ENCODE measurements around the gene GTF2H2.
"Not testable (repeated sequence)": the region's sequence is repeated elsewhere in the genome, so short reads cannot be mapped to it uniquely, and the experiment has no call there.

The GTF2H2 gene

GRCh38 chr5:71067262-71067928 lies at the start of gene GTF2H2:
Gene GTF2H2 (minus strand): TSS chr5:71067676. CDS start chr5:71062763, 4,913 bp downstream.
- DNase-seq (ENCODE audit: low read depth, low spot score): not testable (repeated sequence)

GRCh38 chr5:71109730-71110275 lies 42.3 kb upstream of the GTF2H2 start:
- DNase-seq (ENCODE audit: low read depth, low spot score): not testable (repeated sequence)

DNA sequence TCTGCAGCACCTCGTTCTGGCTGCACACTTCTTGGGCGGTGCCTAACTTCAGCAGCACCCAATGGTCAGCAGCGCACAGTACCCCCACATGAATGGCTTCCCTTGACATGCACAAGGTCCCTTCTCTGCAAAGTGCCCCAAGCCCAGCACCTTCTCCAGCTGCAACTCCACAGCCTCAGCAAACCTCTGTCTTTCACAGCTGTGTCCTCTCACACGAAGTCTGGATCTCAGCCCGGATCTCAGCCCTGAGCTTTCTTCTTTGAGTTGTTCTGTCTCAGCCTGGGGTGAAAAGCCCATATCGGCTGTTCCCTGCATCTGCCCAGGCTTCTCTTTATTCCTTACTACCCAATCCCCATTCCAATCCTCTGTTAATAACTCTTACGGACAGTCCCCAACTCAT lies 32.5 kb upstream of the GTF2H2 start:
- not testable (repeated sequence) for DNase-seq (ENCODE audit: low read depth, low spot score)

DNA sequence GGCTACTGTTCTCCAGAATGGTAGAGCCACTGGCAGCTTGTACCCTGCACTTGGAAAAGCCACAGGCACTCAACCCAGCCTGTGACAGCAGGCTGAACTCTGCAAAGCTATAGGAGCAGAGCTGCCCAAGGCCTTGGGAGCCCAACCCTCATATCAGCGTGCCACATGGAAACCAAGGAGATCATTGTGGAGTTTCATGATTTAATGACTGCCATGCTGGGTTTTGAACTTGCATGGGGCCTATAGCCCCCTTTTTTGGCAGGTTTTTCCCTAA lies 30.4 kb upstream of the GTF2H2 start:
- not testable (repeated sequence) for DNase-seq (ENCODE audit: low read depth, low spot score)

DNA sequence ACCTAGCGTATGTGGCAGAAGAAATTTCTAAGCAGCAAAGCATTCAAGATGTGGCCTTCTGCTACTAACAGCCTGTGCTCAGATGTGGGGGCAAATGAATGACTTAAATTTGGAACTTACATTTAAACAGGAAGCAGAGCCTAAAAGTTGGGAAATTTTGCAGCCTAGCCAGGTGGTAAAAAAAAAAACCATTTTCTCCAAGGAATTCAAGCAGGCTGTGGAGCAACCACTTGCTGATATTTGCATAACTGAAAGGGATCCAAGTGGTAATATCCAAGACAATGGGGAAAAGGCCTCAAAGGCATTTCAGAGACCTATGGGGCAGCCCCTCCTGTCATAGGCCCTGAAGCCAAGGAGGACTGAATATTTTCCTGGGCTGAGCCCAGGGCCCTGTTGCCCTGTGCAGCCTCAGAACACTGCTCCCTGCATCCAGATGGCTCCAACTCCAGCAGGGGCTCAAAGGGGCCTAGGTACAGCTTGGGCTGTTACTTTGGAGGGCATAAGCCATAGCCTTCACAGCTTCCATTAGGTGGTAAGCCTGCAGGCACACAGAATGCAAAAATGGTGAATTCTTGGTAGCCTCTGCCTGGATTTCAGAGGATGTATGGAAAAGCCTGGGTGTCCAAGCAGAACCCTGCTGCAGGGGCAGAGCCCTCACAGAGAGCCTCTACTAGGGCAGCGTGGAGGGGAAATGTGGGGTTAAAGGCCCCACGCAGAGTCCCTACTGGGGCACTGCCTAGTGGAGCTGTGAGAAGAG lies 29.9 kb upstream of the GTF2H2 start:
- not testable (repeated sequence) for DNase-seq (ENCODE audit: low read depth, low spot score)

GRCh38 chr5:71089773-71090172 lies 22.3 kb upstream of the GTF2H2 start:
- DNase-seq (ENCODE audit: low read depth, low spot score): not testable (repeated sequence)

DNA sequence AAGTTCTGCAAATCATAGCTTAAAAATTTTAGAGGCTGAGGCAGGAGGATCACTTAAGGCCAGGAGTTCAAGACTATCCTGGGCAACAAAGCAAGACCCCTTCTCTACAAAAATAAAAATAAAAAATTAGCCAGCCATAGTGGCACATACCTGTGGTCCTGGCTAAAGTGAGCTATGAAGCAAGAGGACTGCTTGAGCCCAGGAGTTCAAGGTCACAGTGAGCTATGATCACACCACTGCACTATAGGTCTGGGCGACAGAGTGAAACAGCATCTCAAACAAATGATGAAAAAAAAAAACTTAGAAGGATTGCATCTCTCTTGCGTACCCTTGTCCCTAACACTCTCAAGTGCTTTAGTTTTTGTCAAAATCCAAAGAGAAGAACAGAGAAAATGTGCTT lies 21.3 kb upstream of the GTF2H2 start:
- not testable (repeated sequence) for DNase-seq (ENCODE audit: low read depth, low spot score)

DNA sequence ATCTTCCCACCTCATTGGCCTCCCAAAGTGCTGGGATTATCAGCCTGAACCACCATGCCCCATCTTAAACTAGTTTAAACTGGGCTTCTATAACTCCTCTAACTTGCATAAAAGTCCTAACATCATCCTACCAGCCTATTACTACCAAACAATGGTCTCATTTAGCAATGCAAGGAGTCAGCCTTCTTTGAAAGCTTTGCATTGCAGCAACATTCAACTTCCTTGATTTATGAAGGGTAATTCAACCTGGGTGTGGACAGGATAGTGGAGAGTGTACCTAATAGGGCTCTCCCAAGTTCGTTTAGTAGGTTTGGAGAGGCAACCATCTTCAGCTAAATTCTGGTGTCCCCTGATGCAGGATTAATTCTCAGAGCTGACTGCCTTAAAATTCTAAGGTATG lies 18.7 kb upstream of the GTF2H2 start:
- not testable (repeated sequence) for DNase-seq (ENCODE audit: low read depth, low spot score)

DNA sequence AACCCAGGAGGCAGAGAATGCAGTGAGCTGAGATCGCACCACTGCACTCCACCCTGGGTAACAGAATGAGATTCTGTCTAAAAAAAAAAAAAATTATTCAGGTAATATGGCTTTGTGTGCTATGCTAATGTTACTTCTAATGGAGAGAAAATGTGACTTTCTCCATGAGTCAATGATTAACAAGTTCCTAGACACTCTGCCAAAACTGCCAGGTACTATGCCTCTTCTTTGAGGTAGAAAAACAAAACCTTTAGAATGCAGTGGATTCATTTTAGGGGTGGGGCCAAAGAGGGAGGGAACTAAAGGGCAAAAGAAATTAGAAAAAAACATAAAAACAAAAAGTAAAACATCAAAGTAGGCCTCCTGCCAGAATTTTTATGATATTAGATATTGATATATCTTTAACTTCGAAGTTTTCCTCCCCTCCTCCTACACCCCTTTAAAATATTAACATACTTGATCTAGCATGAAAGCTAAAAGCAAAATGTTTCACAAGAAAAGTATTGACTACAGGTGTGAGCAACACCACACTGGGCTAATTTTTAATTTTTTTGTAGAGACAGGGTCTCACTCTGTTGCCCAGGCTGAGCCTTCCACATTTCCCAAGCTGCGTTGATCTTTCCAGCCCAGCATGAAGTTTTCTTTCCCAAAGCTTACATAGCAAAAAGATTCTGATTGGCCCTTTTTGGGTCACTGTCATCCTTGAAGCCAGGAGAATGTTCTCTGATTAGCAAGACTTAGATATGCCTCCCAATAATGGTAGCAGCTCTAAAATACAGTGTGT lies 17.0 kb upstream of the GTF2H2 start:
- DNase-seq (ENCODE audit: low read depth, low spot score): not testable (repeated sequence)

GRCh38 chr5:71082898-71083297 lies 15.4 kb upstream of the GTF2H2 start:
- not testable (repeated sequence) for DNase-seq (ENCODE audit: low read depth, low spot score)

DNA sequence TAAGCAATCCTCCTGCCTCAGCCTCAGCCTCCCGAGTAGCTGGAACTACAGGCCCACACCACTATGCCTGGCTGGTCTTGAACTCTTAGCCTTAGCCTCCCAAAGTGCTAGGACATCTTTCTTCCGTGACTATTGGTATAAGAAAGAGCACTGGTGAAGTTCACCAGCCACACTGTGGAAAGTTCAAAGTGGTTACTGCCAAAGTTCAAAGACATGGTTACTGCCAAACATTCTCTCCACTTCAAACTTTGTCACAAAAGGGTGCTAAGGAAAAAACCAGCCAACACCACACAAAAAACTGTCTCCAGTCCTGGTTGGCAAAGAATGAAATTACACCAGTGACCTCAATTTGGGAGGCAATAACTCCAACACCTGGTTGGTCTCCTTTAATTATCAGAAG lies 14.9 kb upstream of the GTF2H2 start:
- not testable (repeated sequence) for DNase-seq (ENCODE audit: low read depth, low spot score)

DNA sequence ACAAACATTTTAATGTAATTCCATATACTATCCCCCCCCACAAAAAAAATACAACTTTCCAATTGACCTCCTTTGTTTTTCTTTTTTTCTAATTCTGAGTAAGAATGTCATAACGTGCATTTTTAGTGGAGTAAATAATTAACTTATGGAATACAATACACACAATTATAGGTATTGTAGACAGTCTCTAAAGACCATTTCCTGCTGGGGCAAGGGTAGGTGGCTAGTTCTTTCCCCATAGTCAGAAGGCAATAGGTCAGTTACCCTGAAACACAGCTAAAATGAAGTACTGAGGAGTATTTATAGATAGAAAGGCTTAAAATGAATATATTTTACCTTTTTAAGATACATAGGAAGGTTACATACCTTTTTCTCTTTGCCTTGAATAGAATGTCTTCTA lies 6.2 kb downstream of the GTF2H2 start:
- not testable (repeated sequence) for DNase-seq (ENCODE audit: low read depth, low spot score)

DNA sequence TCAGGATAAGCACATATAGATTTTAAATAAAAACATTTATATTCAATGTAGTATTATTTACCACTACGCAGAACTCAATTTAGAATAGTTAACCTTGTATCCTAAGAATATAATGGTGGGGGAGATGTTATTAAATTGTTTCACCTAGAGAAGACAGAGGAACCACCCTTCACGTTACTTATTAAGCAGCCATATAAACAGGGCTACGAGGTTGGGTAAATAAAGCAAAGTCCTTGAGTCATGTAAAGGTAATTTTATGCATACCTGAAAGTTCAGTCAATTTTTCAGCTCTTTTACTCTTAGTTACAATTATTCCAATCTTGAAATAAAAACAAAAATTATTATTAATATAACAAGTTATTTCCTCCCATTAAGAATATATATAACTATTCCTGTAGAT lies 8.1 kb downstream of the GTF2H2 start:
- DNase-seq (ENCODE audit: low read depth, low spot score): not testable (repeated sequence)

GRCh38 chr5:71044808-71045207 lies 22.7 kb downstream of the GTF2H2 start:
- not testable (repeated sequence) for DNase-seq (ENCODE audit: low read depth, low spot score)

GRCh38 chr5:71044128-71044527 lies 23.3 kb downstream of the GTF2H2 start:
- not testable (repeated sequence) for DNase-seq (ENCODE audit: low read depth, low spot score)

GRCh38 chr5:71031046-71031776 lies 36.3 kb downstream of the GTF2H2 start:
- not testable (repeated sequence) for DNase-seq (ENCODE audit: low read depth, low spot score)

GRCh38 chr5:71025289-71025953 lies 42.1 kb downstream of the GTF2H2 start, which contains the start of gene NAIP:
Gene NAIP (minus strand): TSS chr5:71025339. CDS start chr5:71012915, 12,424 bp downstream.
- DNase-seq (ENCODE audit: low read depth, low spot score): not testable (repeated sequence)

GRCh38 chr5:71020643-71021042 lies 46.8 kb downstream of the GTF2H2 start:
- not testable (repeated sequence) for DNase-seq (ENCODE audit: low read depth, low spot score)

DNA sequence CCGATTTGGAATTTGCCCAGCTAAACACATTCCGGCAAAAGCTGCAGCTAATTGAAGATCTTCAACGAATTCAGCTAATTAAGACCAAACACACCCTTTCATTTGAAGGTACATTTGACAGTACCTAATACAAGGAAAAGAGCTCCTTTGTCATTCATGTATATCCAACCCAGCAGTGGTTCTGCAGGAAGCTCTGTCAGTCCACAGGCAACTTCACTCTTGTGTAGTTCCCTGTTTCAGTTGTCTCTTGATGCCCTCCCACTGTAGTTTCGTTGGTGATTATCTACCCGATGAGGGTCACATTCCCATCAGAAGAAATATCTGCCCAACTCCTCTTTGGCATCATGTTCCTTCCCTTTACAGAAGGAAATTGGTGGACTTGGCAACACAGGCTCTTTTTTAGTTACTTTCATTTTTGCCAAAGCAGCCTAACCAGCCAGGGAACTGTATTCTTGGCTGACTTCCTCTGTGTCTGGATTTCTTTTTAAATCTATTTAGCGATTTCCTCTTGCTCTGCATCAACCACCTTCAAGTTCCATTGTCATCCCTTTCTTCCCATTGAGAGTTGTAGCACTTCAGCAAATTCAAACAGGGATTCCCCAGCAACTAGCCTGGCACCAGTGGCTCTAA lies 49.0 kb downstream of the GTF2H2 start:
- DNase-seq (ENCODE audit: low read depth, low spot score): not testable (repeated sequence)

- DNase-seq (ENCODE audit: low read depth, low spot score): no peak
These were observed 53.3 kb downstream of the GTF2H2 start for GRCh38 chr5:71014176-71014575.
